SK-N-SH treated with all-trans-retinoic acid at 6 μM for 48 hours (cell line): ENCODE measurements around the gene CCL18.

Source experiments
- ATAC-seq: fragments of 200-7000 bp; cut with Tn5 transposase; 3 replicates; pipeline ENCODE4 v1.9.1; 2020; ENCODE audit warnings: mild to moderate bottlenecking, moderate library complexity
- ARNTL ChIP-seq: fragments of 450-650 bp; formaldehyde crosslinking; IDR thresholded peaks from 2 replicates; pipeline ENCODE4 v1.5.0; 2020; ENCODE audit warnings: low read depth, mild to moderate bottlenecking, moderate library complexity, borderline replicate concordance
- BACH2 ChIP-seq: fragments of 250-450 bp; sonication (Bioruptor Pico); IDR thresholded peaks from 2 replicates; pipeline ENCODE4 v1.9.0; 2021; ENCODE audit warnings: mild to moderate bottlenecking, borderline replicate concordance
- CSDC2 ChIP-seq: fragments of 250-450 bp; sonication (Bioruptor Pico); IDR thresholded peaks from 2 replicates; pipeline ENCODE4 v1.5.0; 2020; ENCODE audit warnings: mild to moderate bottlenecking, moderate library complexity
- ESRRG ChIP-seq: fragments of 250-450 bp; sonication (Bioruptor Pico); IDR thresholded peaks from 2 replicates; pipeline ENCODE4 v1.6.1; 2021; ENCODE audit warnings: mild to moderate bottlenecking
- OSR1 ChIP-seq: fragments of 250-450 bp; sonication (Bioruptor Pico); IDR thresholded peaks from 2 replicates; pipeline ENCODE4 v1.8.0; 2022; ENCODE audit warnings: moderate library complexity, mild to moderate bottlenecking, inconsistent platforms
- PPARA ChIP-seq: fragments of 250-450 bp; sonication (Bioruptor Pico); IDR thresholded peaks from 2 replicates; pipeline ENCODE4 v1.5.0; 2020; ENCODE audit warnings: mild to moderate bottlenecking, borderline replicate concordance
- RARB ChIP-seq: fragments of 250-450 bp; sonication (Bioruptor Pico); IDR thresholded peaks from 2 replicates; pipeline ENCODE4 v1.8.0; 2021; ENCODE audit warnings: mild to moderate bottlenecking, moderate library complexity
- SNAI2 ChIP-seq: fragments of 250-450 bp; sonication (Bioruptor Pico); IDR thresholded peaks from 2 replicates; pipeline ENCODE4 v1.5.0; 2020; ENCODE audit warnings: mild to moderate bottlenecking, moderate library complexity
- TCF4 ChIP-seq: fragments of 250-450 bp; sonication (Bioruptor Pico); IDR thresholded peaks from 2 replicates; pipeline ENCODE4 v1.8.0; 2021; ENCODE audit warnings: mild to moderate bottlenecking, moderate library complexity, borderline replicate concordance
- TSHZ2 ChIP-seq: fragments of 250-450 bp; sonication (Bioruptor Pico); IDR thresholded peaks from 2 replicates; pipeline ENCODE4 v1.5.0; 2020; ENCODE audit warnings: mild to moderate bottlenecking, moderate library complexity
- ZC3H10 ChIP-seq: fragments of 250-450 bp; sonication (Bioruptor Pico); IDR thresholded peaks from 2 replicates; pipeline ENCODE4 v1.5.1; 2021; ENCODE audit warnings: mild to moderate bottlenecking, moderate library complexity
- ZFP3 ChIP-seq: fragments of 250-450 bp; sonication (Bioruptor Pico); IDR thresholded peaks from 2 replicates; pipeline ENCODE4 v1.5.0; 2020; ENCODE audit warnings: mild to moderate bottlenecking, moderate library complexity
- ZFP30 ChIP-seq: fragments of 450-650 bp; formaldehyde crosslinking; IDR thresholded peaks from 2 replicates; pipeline ENCODE4 v1.5.0; 2022; ENCODE audit warnings: mild to moderate bottlenecking, moderate library complexity
- ZNF70 ChIP-seq: fragments of 450-650 bp; formaldehyde crosslinking; IDR thresholded peaks from 2 replicates; pipeline ENCODE4 v1.5.0; 2020; ENCODE audit warnings: mild to moderate bottlenecking, moderate library complexity
- ZNF8 ChIP-seq: fragments of 450-650 bp; formaldehyde crosslinking; IDR thresholded peaks from 2 replicates; pipeline ENCODE4 v1.5.0; 2020; ENCODE audit warnings: mild to moderate bottlenecking, moderate library complexity
- TF ChIP-seq, protein P1 (sequence below): fragments of 250-450 bp; sonication (Bioruptor Pico); IDR thresholded peaks from 2 replicates; pipeline ENCODE4 v1.5.1; 2020; ENCODE audit warnings: low read depth, mild to moderate bottlenecking, moderate library complexity
- TF ChIP-seq, protein P2 (sequence below): fragments of 250-450 bp; sonication (Bioruptor Pico); IDR thresholded peaks from 2 replicates; pipeline ENCODE4 v1.8.0; 2021; ENCODE audit warnings: low read depth, mild to moderate bottlenecking, moderate library complexity, borderline replicate concordance
- TF ChIP-seq, protein P3 (sequence below): fragments of 250-450 bp; sonication (Bioruptor Pico); IDR thresholded peaks from 2 replicates; pipeline ENCODE4 v1.5.1; 2021; ENCODE audit warnings: mild to moderate bottlenecking, moderate library complexity
- TF ChIP-seq, protein P4 (sequence below): fragments of 250-450 bp; sonication (Bioruptor Pico); IDR thresholded peaks from 2 replicates; pipeline ENCODE4 v1.8.0; 2020; ENCODE audit warnings: mild to moderate bottlenecking, moderate library complexity, borderline replicate concordance

CCL18 gene

DNA sequence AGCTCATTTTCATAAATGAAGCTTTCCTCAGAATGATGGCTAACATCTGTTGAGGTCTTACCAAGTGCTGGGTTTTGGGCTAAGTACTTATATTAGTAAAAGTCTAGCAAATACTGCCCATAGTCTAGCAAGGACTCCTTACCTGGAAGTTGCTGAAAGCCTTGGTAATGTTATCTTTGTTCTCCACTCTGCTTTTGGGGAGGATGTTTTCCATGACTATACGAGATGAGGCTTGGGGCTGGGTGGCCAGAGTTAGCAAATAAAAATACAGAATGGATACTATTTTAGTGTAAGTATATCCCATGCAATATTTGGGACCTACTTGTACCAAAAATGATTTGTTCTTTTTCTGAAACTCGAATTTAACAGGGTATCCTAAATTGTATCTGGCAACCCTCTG, 7.7 kb downstream of the CCL18 start:
- TF ChIP-seq, protein P1, sequence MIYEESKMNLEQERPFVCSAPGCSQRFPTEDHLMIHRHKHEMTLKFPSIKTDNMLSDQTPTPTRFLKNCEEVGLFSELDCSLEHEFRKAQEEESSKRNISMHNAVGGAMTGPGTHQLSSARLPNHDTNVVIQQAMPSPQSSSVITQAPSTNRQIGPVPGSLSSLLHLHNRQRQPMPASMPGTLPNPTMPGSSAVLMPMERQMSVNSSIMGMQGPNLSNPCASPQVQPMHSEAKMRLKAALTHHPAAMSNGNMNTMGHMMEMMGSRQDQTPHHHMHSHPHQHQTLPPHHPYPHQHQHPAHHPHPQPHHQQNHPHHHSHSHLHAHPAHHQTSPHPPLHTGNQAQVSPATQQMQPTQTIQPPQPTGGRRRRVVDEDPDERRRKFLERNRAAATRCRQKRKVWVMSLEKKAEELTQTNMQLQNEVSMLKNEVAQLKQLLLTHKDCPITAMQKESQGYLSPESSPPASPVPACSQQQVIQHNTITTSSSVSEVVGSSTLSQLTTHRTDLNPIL (CRISPR knock-in tag), result no peak
- TF ChIP-seq ARNTL (CRISPR knock-in tag), result no peak
- TF ChIP-seq RARB (CRISPR knock-in tag), result no peak
- no peak for TF ChIP-seq ZNF8 (CRISPR knock-in tag)
- TF ChIP-seq, protein P2, sequence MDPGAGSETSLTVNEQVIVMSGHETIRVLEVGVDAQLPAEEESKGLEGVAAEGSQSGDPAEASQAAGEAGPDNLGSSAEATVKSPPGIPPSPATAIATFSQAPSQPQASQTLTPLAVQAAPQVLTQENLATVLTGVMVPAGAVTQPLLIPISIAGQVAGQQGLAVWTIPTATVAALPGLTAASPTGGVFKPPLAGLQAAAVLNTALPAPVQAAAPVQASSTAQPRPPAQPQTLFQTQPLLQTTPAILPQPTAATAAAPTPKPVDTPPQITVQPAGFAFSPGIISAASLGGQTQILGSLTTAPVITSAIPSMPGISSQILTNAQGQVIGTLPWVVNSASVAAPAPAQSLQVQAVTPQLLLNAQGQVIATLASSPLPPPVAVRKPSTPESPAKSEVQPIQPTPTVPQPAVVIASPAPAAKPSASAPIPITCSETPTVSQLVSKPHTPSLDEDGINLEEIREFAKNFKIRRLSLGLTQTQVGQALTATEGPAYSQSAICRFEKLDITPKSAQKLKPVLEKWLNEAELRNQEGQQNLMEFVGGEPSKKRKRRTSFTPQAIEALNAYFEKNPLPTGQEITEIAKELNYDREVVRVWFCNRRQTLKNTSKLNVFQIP (CRISPR knock-in tag), result no peak
- TF ChIP-seq, protein P3, sequence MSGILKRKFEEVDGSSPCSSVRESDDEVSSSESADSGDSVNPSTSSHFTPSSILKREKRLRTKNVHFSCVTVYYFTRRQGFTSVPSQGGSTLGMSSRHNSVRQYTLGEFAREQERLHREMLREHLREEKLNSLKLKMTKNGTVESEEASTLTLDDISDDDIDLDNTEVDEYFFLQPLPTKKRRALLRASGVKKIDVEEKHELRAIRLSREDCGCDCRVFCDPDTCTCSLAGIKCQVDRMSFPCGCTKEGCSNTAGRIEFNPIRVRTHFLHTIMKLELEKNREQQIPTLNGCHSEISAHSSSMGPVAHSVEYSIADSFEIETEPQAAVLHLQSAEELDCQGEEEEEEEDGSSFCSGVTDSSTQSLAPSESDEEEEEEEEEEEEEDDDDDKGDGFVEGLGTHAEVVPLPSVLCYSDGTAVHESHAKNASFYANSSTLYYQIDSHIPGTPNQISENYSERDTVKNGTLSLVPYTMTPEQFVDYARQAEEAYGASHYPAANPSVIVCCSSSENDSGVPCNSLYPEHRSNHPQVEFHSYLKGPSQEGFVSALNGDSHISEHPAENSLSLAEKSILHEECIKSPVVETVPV, result no peak
- no peak for TF ChIP-seq ZFP3
- TF ChIP-seq CSDC2, result no peak
- TF ChIP-seq PPARA (CRISPR knock-in tag), result no peak
- no peak for TF ChIP-seq ZFP30 (CRISPR knock-in tag)
- no peak for TF ChIP-seq TCF4 (CRISPR knock-in tag)
- ATAC-seq, result no peak

DNA sequence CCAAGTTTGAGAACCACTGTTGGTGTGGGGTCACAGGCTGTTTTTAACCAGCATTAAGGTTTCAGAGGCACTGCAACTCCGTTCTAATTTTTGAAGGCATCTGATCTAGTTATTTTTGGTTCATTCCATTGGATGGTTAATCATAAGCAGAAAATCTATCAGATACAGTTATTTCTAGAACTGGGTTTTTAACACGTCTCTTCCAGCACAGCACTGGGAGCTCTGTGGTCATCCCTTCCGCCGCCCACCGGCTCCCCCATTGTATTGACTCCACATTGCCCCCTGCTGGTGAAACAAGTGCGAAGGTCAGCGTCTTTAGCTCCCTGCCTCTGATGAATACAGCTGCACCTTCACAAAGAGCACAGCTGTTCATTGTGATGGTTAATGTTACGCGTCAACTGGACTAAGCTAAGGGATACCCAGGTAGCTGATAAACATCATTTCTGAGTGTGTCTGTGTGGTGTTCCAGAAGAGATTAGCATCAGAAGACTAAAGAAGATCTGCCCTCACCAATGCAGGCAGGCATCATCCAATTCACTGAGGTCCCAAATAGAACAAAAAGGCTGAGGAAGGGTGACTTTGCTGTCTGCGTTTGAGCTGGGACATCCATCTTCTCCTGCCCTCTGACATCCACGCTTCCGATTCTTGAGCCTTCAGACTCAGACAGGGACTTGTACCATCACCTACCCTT, 8.5 kb downstream of the CCL18 start:
- TF ChIP-seq ARNTL (CRISPR knock-in tag), result no peak
- TF ChIP-seq BACH2, result no peak
- TF ChIP-seq, protein P2 (CRISPR knock-in tag), result no peak
- no peak for TF ChIP-seq ZFP3
- TF ChIP-seq, protein P3, result no peak
- TF ChIP-seq TSHZ2 (CRISPR knock-in tag), result no peak
- TF ChIP-seq, protein P4, sequence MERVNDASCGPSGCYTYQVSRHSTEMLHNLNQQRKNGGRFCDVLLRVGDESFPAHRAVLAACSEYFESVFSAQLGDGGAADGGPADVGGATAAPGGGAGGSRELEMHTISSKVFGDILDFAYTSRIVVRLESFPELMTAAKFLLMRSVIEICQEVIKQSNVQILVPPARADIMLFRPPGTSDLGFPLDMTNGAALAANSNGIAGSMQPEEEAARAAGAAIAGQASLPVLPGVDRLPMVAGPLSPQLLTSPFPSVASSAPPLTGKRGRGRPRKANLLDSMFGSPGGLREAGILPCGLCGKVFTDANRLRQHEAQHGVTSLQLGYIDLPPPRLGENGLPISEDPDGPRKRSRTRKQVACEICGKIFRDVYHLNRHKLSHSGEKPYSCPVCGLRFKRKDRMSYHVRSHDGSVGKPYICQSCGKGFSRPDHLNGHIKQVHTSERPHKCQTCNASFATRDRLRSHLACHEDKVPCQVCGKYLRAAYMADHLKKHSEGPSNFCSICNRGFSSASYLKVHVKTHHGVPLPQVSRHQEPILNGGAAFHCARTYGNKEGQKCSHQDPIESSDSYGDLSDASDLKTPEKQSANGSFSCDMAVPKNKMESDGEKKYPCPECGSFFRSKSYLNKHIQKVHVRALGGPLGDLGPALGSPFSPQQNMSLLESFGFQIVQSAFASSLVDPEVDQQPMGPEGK (CRISPR knock-in tag), result no peak
- TF ChIP-seq OSR1 (CRISPR knock-in tag), result no peak
- no peak for TF ChIP-seq ZNF8 (CRISPR knock-in tag)
- TF ChIP-seq PPARA (CRISPR knock-in tag), result no peak
- TF ChIP-seq SNAI2 (CRISPR knock-in tag), result no peak
- TF ChIP-seq CSDC2, result no peak
- no peak for TF ChIP-seq ZNF70 (CRISPR knock-in tag)
- TF ChIP-seq ZC3H10 (CRISPR knock-in tag), result no peak
- no peak for TF ChIP-seq TCF4 (CRISPR knock-in tag)
- TF ChIP-seq ESRRG, result no peak
- TF ChIP-seq, all 23 proteins: peak for 0
- ATAC-seq, result peak; percentile 82
